Panc1 (cell line): ENCODE data around the gene CAST. TPM values are rescaled to one million over a fixed set of nuclear protein-coding genes. Genes with fewer than 3 reads are reported as not detected.

Experiments
- ATAC-seq: fragments of 200-7000 bp; cut with Tn5 transposase; 2 replicates; pipeline ENCODE4 v1.9.1; 2020; ENCODE audit warnings: mild to moderate bottlenecking, moderate library complexity
- BruUV-seq: library from RNA; stranded (reverse); fragments of 400-500 nt; replicated peaks from 2 replicates; lab custom pipeline; 2021; lab: Mats Ljungman, UMichigan
- CTCF ChIA-PET: fragments of 300-600 bp; sonication (Branson Sonifier 250); formaldehyde crosslinking; loops from one replicate; lab custom pipeline; 2022; ENCODE audit warnings: antibody characterized with exemption; lab: Charles Lee
- POLR2A ChIA-PET: fragments of 300-600 bp; sonication (Branson Sonifier 250); formaldehyde crosslinking; loops from one replicate; lab custom pipeline; 2022; ENCODE audit warnings: antibody characterized with exemption; lab: Charles Lee
- DNase-seq: peaks from one replicate; pipeline ENCODE4 v3.0.0-alpha.2; 2010; ENCODE audit warnings: low read depth, low spot score
- H3K27ac ChIP-seq: 2 replicates; pipeline ENCODE4 v1.5.1; 2011; ENCODE audit warnings: mild to moderate bottlenecking, low read length, inconsistent platforms
- H3K27me3 ChIP-seq: fragments of 200-500 bp; sonication (Bioruptor generic); 2 replicates; pipeline ENCODE4 v1.6.0; 2014; ENCODE audit warnings: low read length, inconsistent platforms; ENCODE audit not compliant: control insufficient read depth, insufficient read depth
- H3K36me3 ChIP-seq: fragments of 200-500 bp; sonication (Bioruptor generic); 2 replicates; pipeline ENCODE4 v1.5.1; 2014; ENCODE audit warnings: inconsistent platforms, mild to moderate bottlenecking, low read length, moderate library complexity; ENCODE audit not compliant: control insufficient read depth, insufficient read depth
- H3K4me1 ChIP-seq: 2 replicates; pipeline ENCODE4 v1.5.1; 2011; ENCODE audit warnings: inconsistent platforms, mild to moderate bottlenecking, low read length, moderate library complexity; ENCODE audit not compliant: control insufficient read depth, insufficient read depth
- H3K4me3 ChIP-seq, 2 experiments: 2 replicates each; pipeline ENCODE4 v1.5.1; 2011 to 2012; ENCODE audit warnings: low read depth in 2 of 2, low read length in 2 of 2, mild to moderate bottlenecking in 2 of 2, inconsistent platforms in 1 of 2, moderate library complexity in 1 of 2
- H3K9me3 ChIP-seq: fragments of 200-500 bp; sonication (Bioruptor generic); 2 replicates; pipeline ENCODE4 v1.5.1; 2014; ENCODE audit warnings: low read depth, mild to moderate bottlenecking, inconsistent platforms, low read length, moderate library complexity; ENCODE audit not compliant: control insufficient read depth, insufficient read depth
- CTCF ChIP-seq: fragments of 450-650 bp; IDR thresholded peaks from 2 replicates; pipeline ENCODE4 v1.5.1; 2017; ENCODE audit warnings: mild to moderate bottlenecking
- POLR2AphosphoS5 ChIP-seq: IDR thresholded peaks from 2 replicates; pipeline ENCODE4 v1.6.1; 2012; ENCODE audit warnings: mild to moderate bottlenecking, low read depth, low read length, moderate library complexity
- SIN3A ChIP-seq: IDR thresholded peaks from 2 replicates; pipeline ENCODE4 v1.6.1; 2012; ENCODE audit warnings: low read depth, mild to moderate bottlenecking, low read length, moderate library complexity, borderline replicate concordance; ENCODE audit not compliant: insufficient read depth
- TCF7L2 ChIP-seq: IDR thresholded peaks from 2 replicates; pipeline ENCODE4 v1.6.1; 2011; ENCODE audit warnings: mild to moderate bottlenecking, low read depth, low read length, inconsistent platforms
- in situ Hi-C: cut with HindIII; loops from 2 replicates; pipeline ENCODE4 v1.10.0; 2016; ENCODE audit warnings: low sequenced_read_pairs, low pct_unique_long_range_greater_than_20kb
- intact Hi-C: fragments of 100-400 bp; cut with micrococcal nuclease; formaldehyde crosslinking; loops from one replicate; pipeline ENCODE4 v1.10.0; 2022; ENCODE audit not compliant: unreplicated experiment
- total RNA-seq: library from RNA; stranded (reverse); gene quantifications from one replicate; pipeline ENCODE4 v1.2.1, GENCODE V29; 2021; ENCODE audit not compliant: unreplicated experiment
- TF ChIP-seq, protein P1 (sequence below), 2 experiments: IDR thresholded peaks; 2 replicates each; pipeline ENCODE4 v1.6.1; 2011 to 2012; ENCODE audit warnings: low read depth in 2 of 2, control low read depth in 1 of 2, low read length in 1 of 2, mild to moderate bottlenecking in 1 of 2, moderate library complexity in 1 of 2; ENCODE audit not compliant: insufficient read depth in 1 of 2

Gene CAST
- total RNA-seq, 1 experiment from 2014 or later, result 212 TPM

DNA sequence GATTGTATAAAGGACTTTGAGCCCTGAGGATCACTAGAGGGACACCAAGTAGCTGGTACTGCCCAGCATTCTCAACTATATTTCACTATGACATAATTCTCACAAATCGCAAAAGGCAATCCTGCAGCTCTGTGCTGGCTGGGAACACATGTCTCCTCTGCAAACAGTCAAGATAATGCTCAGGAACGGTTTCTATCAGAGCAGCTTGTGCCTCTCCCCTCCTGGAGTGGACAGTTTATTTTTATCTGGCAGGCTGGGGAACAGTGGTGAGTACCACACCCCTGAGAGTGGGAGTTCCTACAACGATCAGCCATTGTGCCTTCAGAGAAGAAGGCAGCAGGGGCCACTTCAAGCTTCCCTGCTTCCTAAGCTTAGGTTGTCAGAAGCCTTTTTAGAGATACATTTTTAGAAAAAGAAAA lies 79.7 kb downstream of the CAST start:
- DNase-seq (no peak), ATAC-seq (no peak)
- TF ChIP-seq POLR2AphosphoS5 (no peak), CTCF (no peak), TCF7L2 (no peak), SIN3A (no peak)
- TF ChIP-seq, protein P1, sequence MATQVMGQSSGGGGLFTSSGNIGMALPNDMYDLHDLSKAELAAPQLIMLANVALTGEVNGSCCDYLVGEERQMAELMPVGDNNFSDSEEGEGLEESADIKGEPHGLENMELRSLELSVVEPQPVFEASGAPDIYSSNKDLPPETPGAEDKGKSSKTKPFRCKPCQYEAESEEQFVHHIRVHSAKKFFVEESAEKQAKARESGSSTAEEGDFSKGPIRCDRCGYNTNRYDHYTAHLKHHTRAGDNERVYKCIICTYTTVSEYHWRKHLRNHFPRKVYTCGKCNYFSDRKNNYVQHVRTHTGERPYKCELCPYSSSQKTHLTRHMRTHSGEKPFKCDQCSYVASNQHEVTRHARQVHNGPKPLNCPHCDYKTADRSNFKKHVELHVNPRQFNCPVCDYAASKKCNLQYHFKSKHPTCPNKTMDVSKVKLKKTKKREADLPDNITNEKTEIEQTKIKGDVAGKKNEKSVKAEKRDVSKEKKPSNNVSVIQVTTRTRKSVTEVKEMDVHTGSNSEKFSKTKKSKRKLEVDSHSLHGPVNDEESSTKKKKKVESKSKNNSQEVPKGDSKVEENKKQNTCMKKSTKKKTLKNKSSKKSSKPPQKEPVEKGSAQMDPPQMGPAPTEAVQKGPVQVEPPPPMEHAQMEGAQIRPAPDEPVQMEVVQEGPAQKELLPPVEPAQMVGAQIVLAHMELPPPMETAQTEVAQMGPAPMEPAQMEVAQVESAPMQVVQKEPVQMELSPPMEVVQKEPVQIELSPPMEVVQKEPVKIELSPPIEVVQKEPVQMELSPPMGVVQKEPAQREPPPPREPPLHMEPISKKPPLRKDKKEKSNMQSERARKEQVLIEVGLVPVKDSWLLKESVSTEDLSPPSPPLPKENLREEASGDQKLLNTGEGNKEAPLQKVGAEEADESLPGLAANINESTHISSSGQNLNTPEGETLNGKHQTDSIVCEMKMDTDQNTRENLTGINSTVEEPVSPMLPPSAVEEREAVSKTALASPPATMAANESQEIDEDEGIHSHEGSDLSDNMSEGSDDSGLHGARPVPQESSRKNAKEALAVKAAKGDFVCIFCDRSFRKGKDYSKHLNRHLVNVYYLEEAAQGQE (IDR thresholded peaks at IDR 0.05; ENCODE audit: insufficient read depth in 1 of 2, low read depth in 2 of 2, low read length in 1 of 2), result no peak
- ChIA-PET POLR2A (no interaction called here), CTCF (no interaction called here)
- Histone ChIP-seq H3K27ac (no peak overlapping the region), H3K9me3 (no peaks in the 10 kb centered on the region), H3K4me1 (no peaks in the 10 kb centered on the region), H3K4me3 (no peak overlapping the region), H3K27me3 (no peaks in the 10 kb centered on the region), H3K36me3 (peaks cover 49% of the 10 kb centered on the region)
- in situ Hi-C loops (no loop called here), intact Hi-C loops (no loop called here)
- no TSS peak for BruUV-seq

GRCh38 chr5:96742538-96742937 lies 80.4 kb downstream of the CAST start:
- POLR2A ChIA-PET, result no interaction called here
- Histone ChIP-seq H3K27ac (no peak overlapping the region), H3K9me3 (no peaks in the 10 kb centered on the region), H3K27me3 (no peaks in the 10 kb centered on the region), H3K36me3 (peaks cover 56% of the 10 kb centered on the region), H3K4me3 (no peak overlapping the region), H3K4me1 (no peaks in the 10 kb centered on the region)
- CTCF ChIA-PET, result no interaction called here
- intact Hi-C loops, result no loop called here
- in situ Hi-C loops, result no loop called here
- DNase-seq (no peak), ATAC-seq (no peak)
- BruUV-seq, result no TSS peak
- TF ChIP-seq POLR2AphosphoS5 (no peak), SIN3A (no peak), TCF7L2 (no peak), CTCF (no peak)
- TF ChIP-seq, protein P1 (IDR thresholded peaks at IDR 0.05; ENCODE audit: insufficient read depth in 1 of 2, low read depth in 2 of 2, low read length in 1 of 2), result no peak
